HFFc6 (cell line): ENCODE data around the gene BCAP31. TPM values are rescaled to one million over a fixed set of nuclear protein-coding genes. Genes with fewer than 3 reads are reported as not detected.

ENCODE experiments used
- DNase-seq: peaks from one replicate; pipeline ENCODE4 v3.0.0-alpha.2; 2018
- H3K27ac Mint-ChIP-seq: 2 replicates; pipeline ENCODE4 v1.8.0; 2020; ENCODE audit warnings: mild to moderate bottlenecking, mixed read lengths
- H3K27me3 Mint-ChIP-seq: 2 replicates; pipeline ENCODE4 v1.8.0; 2021; ENCODE audit warnings: mild to moderate bottlenecking, moderate library complexity, mixed read lengths; ENCODE audit not compliant: insufficient read depth
- H3K36me3 Mint-ChIP-seq: 2 replicates; pipeline ENCODE4 v1.8.0; 2021; ENCODE audit warnings: low read depth, mixed read lengths
- H3K4me1 Mint-ChIP-seq: 2 replicates; pipeline ENCODE4 v1.8.0; 2020; ENCODE audit warnings: low read depth, mixed read lengths
- H3K4me3 Mint-ChIP-seq: 2 replicates; pipeline ENCODE4 v1.8.0; 2020; ENCODE audit warnings: mild to moderate bottlenecking, moderate library complexity, mixed read lengths
- H3K9me3 Mint-ChIP-seq: 2 replicates; pipeline ENCODE4 v1.8.0; 2020; ENCODE audit warnings: mild to moderate bottlenecking, mixed read lengths
- CTCF ChIP-seq: fragments of 200-600 bp; sonication (generic); IDR thresholded peaks from 2 replicates; pipeline ENCODE4 v1.5.0; 2021; ENCODE audit warnings: antibody characterized with exemption, mild to moderate bottlenecking
- total RNA-seq, 6 experiments: library from RNA; stranded (reverse); fragmentation: NEBNext Ultra II Directional; extraction: Animal tissue kit (Norgen Biotek cat#: 25700); gene quantifications; 2 replicates in 1 of 6; 3 replicates in 5 of 6; pipeline ENCODE4 v1.2.3, GENCODE V29; 2021

The BCAP31 gene
- total RNA-seq, 6 experiments from 2014 or later = 203 to 295 (median 218) TPM

- Mint-ChIP-seq H3K4me1 (no peaks in the 10 kb centered on the region), H3K36me3 (no peaks in the 10 kb centered on the region), H3K9me3 (no peaks in the 10 kb centered on the region), H3K4me3 (no peak overlapping the region), H3K27me3 (peaks cover 6% of the 10 kb centered on the region), H3K27ac (no peak overlapping the region)
- no peak for TF ChIP-seq CTCF
- no peak for DNase-seq
Measured at GRCh38 chrX:153650959-153651358, 73.2 kb downstream of the BCAP31 start.

Other genes with a start within 250 kb of the BCAP31 start
- 100 to 1,000 TPM; 324 to 382 (median 367) TPM for gene BGN, start 229.4 kb downstream of the BCAP31 start, total RNA-seq
- gene ATP2B3, start 206.7 kb downstream of the BCAP31 start, total RNA-seq = not detected
- gene CCNQ, start 125.2 kb downstream of the BCAP31 start, total RNA-seq = 10 to 100 TPM; 25.7 to 31.9 (median 29.6) TPM
- not detected for gene DUSP9, start 77.2 kb downstream of the BCAP31 start, total RNA-seq
- gene PNCK, start 50.6 kb downstream of the BCAP31 start, total RNA-seq = under 1 TPM in 2 of 6 experiments, not detected in 4; 0.26 to 0.43 TPM
- gene SLC6A8, start 36.5 kb downstream of the BCAP31 start, total RNA-seq = 10 to 100 TPM; 14.0 to 33.8 (median 17.7) TPM
- 10 to 100 TPM; 12.9 to 18.9 (median 14.5) TPM for gene ABCD1, start 469 bp upstream of the BCAP31 start, total RNA-seq
- 10 to 100 TPM; 13.2 to 33.4 (median 15.8) TPM for gene PLXNB3, start 39.9 kb upstream of the BCAP31 start, total RNA-seq
- under 1 TPM; 0.14 to 0.51 (median 0.27) TPM for gene SRPK3, start 56.7 kb upstream of the BCAP31 start, total RNA-seq
- 10 to 100 TPM; 60.2 to 67.1 (median 62.8) TPM for gene IDH3G, start 70.0 kb upstream of the BCAP31 start, total RNA-seq
- 100 to 1,000 TPM; 171 to 247 (median 182) TPM for gene SSR4, start 70.3 kb upstream of the BCAP31 start, total RNA-seq
- gene PDZD4, start 106.2 kb upstream of the BCAP31 start, total RNA-seq = not detected
- 10 to 100 TPM; 13.1 to 89.2 (median 14.4) TPM for gene L1CAM, start 161.8 kb upstream of the BCAP31 start, total RNA-seq
- not detected for gene AVPR2, start 180.3 kb upstream of the BCAP31 start, total RNA-seq
- under 1 TPM; 0.18 to 0.63 (median 0.48) TPM for gene ARHGAP4, start 201.9 kb upstream of the BCAP31 start, total RNA-seq
- 100 to 1,000 TPM; 130 to 160 (median 146) TPM for gene NAA10, start 210.7 kb upstream of the BCAP31 start, total RNA-seq
- gene RENBP, start 220.3 kb upstream of the BCAP31 start, total RNA-seq = under 1 TPM in 4 of 6 experiments, not detected in 2; 0.23 to 0.75 (median 0.40) TPM
- gene HCFC1, start 247.4 kb upstream of the BCAP31 start, total RNA-seq = 10 to 100 TPM; 52.1 to 62.1 (median 59.0) TPM
- gene TMEM187, start 248.4 kb upstream of the BCAP31 start, total RNA-seq = 1 to 10 TPM; 3.1 to 8.0 (median 5.7) TPM